Measurements from ENCODE around the gene PPIL6. TPM values are rescaled to one million over a fixed set of nuclear protein-coding genes. Genes with fewer than 3 reads are reported as not detected.
A peak's percentile ranks its signal among the peaks of the same experiment; 100 is the strongest.

The PPIL6 gene
- total RNA-seq, 1 experiment from 2014 or later, result 2.6 TPM

- no peak for DNase-seq
- no TSS peak for BruUV-seq (replicated peaks)
- Mint-ChIP-seq H3K4me1 (ENCODE audit: low read depth, unreplicated experiment) (no peaks in the 10 kb centered on the region), H3K36me3 (ENCODE audit: insufficient read depth, unreplicated experiment) (peaks cover 39% of the 10 kb centered on the region), H3K4me3 (ENCODE audit: low read depth, unreplicated experiment) (no peak overlapping the region), H3K27me3 (ENCODE audit: unreplicated experiment) (no peaks in the 10 kb centered on the region), H3K9me3 (ENCODE audit: low read depth, unreplicated experiment) (no peaks in the 10 kb centered on the region), H3K27ac (ENCODE audit: unreplicated experiment) (peak overlapping the region; percentile 30)
- CTCF ChIA-PET, result no interaction called here
- intact Hi-C loops (cut with micrococcal nuclease; ENCODE audit: unreplicated experiment), result no loop called here
- no peak for TF ChIP-seq CTCF (IDR thresholded peaks at IDR 0.05; ENCODE audit: unreplicated experiment)
Observed at GRCh38 chr6:109445382-109445781, 5.0 kb upstream of the PPIL6 start.

- H3K27me3 Mint-ChIP-seq (ENCODE audit: unreplicated experiment), result no peaks in the 10 kb centered on the region
- H3K9me3 Mint-ChIP-seq (ENCODE audit: low read depth, unreplicated experiment), result no peaks in the 10 kb centered on the region
- BruUV-seq (replicated peaks), result no TSS peak
- intact Hi-C loops (cut with micrococcal nuclease; ENCODE audit: unreplicated experiment), result loop anchor here (5.0 kb wide), 1 partner anchor 61 kb away; the partner anchor contains the start of gene CD164
- CTCF ChIA-PET, result no interaction called here
- H3K4me1 Mint-ChIP-seq (ENCODE audit: low read depth, unreplicated experiment), result no peaks in the 10 kb centered on the region
- no peak for DNase-seq
- H3K27ac Mint-ChIP-seq (ENCODE audit: unreplicated experiment), result no peak overlapping the region
- H3K4me3 Mint-ChIP-seq (ENCODE audit: low read depth, unreplicated experiment), result no peak overlapping the region
- peaks cover 51% of the 10 kb centered on the region for H3K36me3 Mint-ChIP-seq (ENCODE audit: insufficient read depth, unreplicated experiment)
- no peak for TF ChIP-seq CTCF (IDR thresholded peaks at IDR 0.05; ENCODE audit: unreplicated experiment)
Observed at GRCh38 chr6:109443425-109443950, 3.1 kb upstream of the PPIL6 start.

- TF ChIP-seq CTCF (IDR thresholded peaks at IDR 0.05; ENCODE audit: unreplicated experiment), result no peak
- Mint-ChIP-seq H3K27ac (ENCODE audit: unreplicated experiment) (no peak overlapping the region), H3K4me1 (ENCODE audit: low read depth, unreplicated experiment) (no peaks in the 10 kb centered on the region), H3K27me3 (ENCODE audit: unreplicated experiment) (no peaks in the 10 kb centered on the region), H3K36me3 (ENCODE audit: insufficient read depth, unreplicated experiment) (peaks cover 51% of the 10 kb centered on the region), H3K4me3 (ENCODE audit: low read depth, unreplicated experiment) (peak overlapping the region; percentile 93), H3K9me3 (ENCODE audit: low read depth, unreplicated experiment) (no peaks in the 10 kb centered on the region)
- no TSS peak for BruUV-seq (replicated peaks)
- no peak for DNase-seq
- intact Hi-C loops (cut with micrococcal nuclease; ENCODE audit: unreplicated experiment), result loop anchor here (5.0 kb wide), 1 partner anchor 60 kb away; the partner anchor contains the start of gene CD164
- CTCF ChIA-PET, result no interaction called here
Observed at GRCh38 chr6:109442393-109442924, 2.0 kb upstream of the PPIL6 start.

GRCh38 chr6:109441069-109441816 is 815 bp upstream of the PPIL6 start:
- TF ChIP-seq CTCF (IDR thresholded peaks at IDR 0.05; ENCODE audit: unreplicated experiment), result no peak
- CTCF ChIA-PET, result interaction anchor here (1.3 to 2.6 kb wide), 4 partner anchors 22 to 598 kb away, joined by 3 to 17 read pairs (median 6); partner anchors contain the start of gene CD164
- DNase-seq, result peak; percentile 69
- H3K9me3 Mint-ChIP-seq (ENCODE audit: low read depth, unreplicated experiment), result no peaks in the 10 kb centered on the region
- BruUV-seq (replicated peaks), result TSS peak; percentile 47
- peaks cover 51% of the 10 kb centered on the region for H3K36me3 Mint-ChIP-seq (ENCODE audit: insufficient read depth, unreplicated experiment)
- H3K27me3 Mint-ChIP-seq (ENCODE audit: unreplicated experiment), result no peaks in the 10 kb centered on the region
- intact Hi-C loops (cut with micrococcal nuclease; ENCODE audit: unreplicated experiment), result loop anchor here (5.0 kb wide), 1 partner anchor 59 kb away; the partner anchor contains the start of gene CD164
- peak overlapping the region; percentile 93 for H3K4me3 Mint-ChIP-seq (ENCODE audit: low read depth, unreplicated experiment)
- H3K27ac Mint-ChIP-seq (ENCODE audit: unreplicated experiment), result peak overlapping the region; percentile 96
- no peaks in the 10 kb centered on the region for H3K4me1 Mint-ChIP-seq (ENCODE audit: low read depth, unreplicated experiment)

All from Calu3 (cell line).